Activated gamma-delta T cell treated with Interleukin-2 at 50 U/mL for 16 hours (primary cell): ENCODE measurements around the gene TSPAN1.

Experiments used
- DNase-seq: peaks from one replicate; pipeline ENCODE4 v3.0.0-alpha.2; 2020

Gene TSPAN1

GRCh38 chr1:46174448-46175231 lies at the start of gene TSPAN1:
Gene TSPAN1, plus strand, starts transcription at chr1:46175087. Its CDS starts 6,021 bp downstream, at chr1:46181108.
- DNase-seq = no peak

- DNase-seq = no peak
Observed at GRCh38 chr1:46128344-46128743, 46.5 kb upstream of the TSPAN1 start.

GRCh38 chr1:46130121-46130520 lies 44.8 kb upstream of the TSPAN1 start:
- no peak for DNase-seq

GRCh38 chr1:46130606-46131005 lies 44.3 kb upstream of the TSPAN1 start:
- DNase-seq = no peak

GRCh38 chr1:46131093-46131492 lies 43.8 kb upstream of the TSPAN1 start:
- no peak for DNase-seq

- peak; percentile 20 for DNase-seq
Observed at GRCh38 chr1:46131712-46132528, 43.0 kb upstream of the TSPAN1 start.

GRCh38 chr1:46132529-46133180 lies 42.2 kb upstream of the TSPAN1 start, which contains the start of gene PIK3R3:
Gene PIK3R3, minus strand, starts transcription at chr1:46132629. Its CDS starts 677 bp downstream, at chr1:46131952.
- DNase-seq = peak; percentile 88

GRCh38 chr1:46133181-46133658 lies 41.7 kb upstream of the TSPAN1 start:
- DNase-seq = no peak

GRCh38 chr1:46133781-46134350 lies 41.0 kb upstream of the TSPAN1 start:
- no peak for DNase-seq

- no peak for DNase-seq
Observed at GRCh38 chr1:46134660-46135331, 40.1 kb upstream of the TSPAN1 start.

GRCh38 chr1:46136711-46137110 lies 38.2 kb upstream of the TSPAN1 start:
- DNase-seq = no peak

GRCh38 chr1:46137916-46138315 lies 37.0 kb upstream of the TSPAN1 start:
- DNase-seq = no peak

- no peak for DNase-seq
Observed at GRCh38 chr1:46148318-46148717, 26.6 kb upstream of the TSPAN1 start.

- DNase-seq = no peak
Observed at GRCh38 chr1:46150085-46150484, 24.8 kb upstream of the TSPAN1 start.

- DNase-seq = no peak
Observed at GRCh38 chr1:46152016-46152415, 22.9 kb upstream of the TSPAN1 start.

GRCh38 chr1:46153228-46153627 lies 21.7 kb upstream of the TSPAN1 start:
- no peak for DNase-seq

GRCh38 chr1:46153732-46154131 lies 21.2 kb upstream of the TSPAN1 start:
- DNase-seq = no peak

GRCh38 chr1:46157916-46158311 lies 17.0 kb upstream of the TSPAN1 start:
- DNase-seq = no peak

- no peak for DNase-seq
Observed at GRCh38 chr1:46158312-46159281, 16.3 kb upstream of the TSPAN1 start.

- no peak for DNase-seq
Observed at GRCh38 chr1:46159516-46159915, 15.4 kb upstream of the TSPAN1 start.

- DNase-seq = no peak
Observed at GRCh38 chr1:46160212-46160611, 14.7 kb upstream of the TSPAN1 start.
